Stimulated activated CD4-positive, alpha-beta T cell treated with anti-CD3 and anti-CD28 coated beads, Interleukin-4, amount 100 ng/mL, for 48 hours (primary cell): ENCODE data around the gene NOS3.

ENCODE experiments used
- DNase-seq, 2 donors: peaks; one replicate each; pipeline ENCODE4 v3.0.0-alpha.2; 2020; ENCODE audit warnings: low read depth in 2 of 2

The NOS3 gene

DNA sequence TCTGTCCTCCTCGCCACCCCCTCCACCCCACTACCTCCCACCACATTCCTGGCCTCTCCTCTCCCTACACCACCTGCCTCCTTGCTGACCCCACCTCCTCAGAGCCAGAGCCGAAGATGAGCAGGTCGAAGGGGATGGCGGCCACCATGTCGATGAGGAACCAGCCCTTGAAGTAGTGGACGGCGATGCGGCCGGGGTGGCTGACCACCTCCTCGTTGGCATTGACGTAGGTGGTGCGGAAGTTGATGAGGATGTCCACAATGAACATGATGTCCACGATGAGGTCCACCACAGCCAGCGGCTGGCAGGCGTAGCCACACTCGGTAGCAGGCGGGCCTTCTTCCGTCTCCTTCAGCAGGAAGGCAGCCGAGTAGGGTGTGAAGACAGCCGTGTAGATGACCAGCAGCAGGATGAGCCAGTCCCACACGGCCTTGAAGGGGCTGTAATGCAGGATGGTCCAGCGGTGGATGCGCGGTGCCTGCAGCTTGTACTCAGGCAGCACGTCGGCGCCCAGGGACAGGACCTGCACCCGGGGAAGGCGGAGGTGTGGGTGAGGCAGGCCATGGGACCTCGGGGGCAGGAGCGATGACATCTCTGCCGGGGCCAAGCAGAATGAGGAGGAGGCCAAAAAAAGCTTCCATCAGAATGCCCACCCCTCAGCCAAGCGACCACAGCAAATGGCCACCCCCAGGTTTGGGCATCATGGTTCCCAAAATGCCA lies 38.3 kb upstream of the NOS3 start:
- no peak for DNase-seq

DNA sequence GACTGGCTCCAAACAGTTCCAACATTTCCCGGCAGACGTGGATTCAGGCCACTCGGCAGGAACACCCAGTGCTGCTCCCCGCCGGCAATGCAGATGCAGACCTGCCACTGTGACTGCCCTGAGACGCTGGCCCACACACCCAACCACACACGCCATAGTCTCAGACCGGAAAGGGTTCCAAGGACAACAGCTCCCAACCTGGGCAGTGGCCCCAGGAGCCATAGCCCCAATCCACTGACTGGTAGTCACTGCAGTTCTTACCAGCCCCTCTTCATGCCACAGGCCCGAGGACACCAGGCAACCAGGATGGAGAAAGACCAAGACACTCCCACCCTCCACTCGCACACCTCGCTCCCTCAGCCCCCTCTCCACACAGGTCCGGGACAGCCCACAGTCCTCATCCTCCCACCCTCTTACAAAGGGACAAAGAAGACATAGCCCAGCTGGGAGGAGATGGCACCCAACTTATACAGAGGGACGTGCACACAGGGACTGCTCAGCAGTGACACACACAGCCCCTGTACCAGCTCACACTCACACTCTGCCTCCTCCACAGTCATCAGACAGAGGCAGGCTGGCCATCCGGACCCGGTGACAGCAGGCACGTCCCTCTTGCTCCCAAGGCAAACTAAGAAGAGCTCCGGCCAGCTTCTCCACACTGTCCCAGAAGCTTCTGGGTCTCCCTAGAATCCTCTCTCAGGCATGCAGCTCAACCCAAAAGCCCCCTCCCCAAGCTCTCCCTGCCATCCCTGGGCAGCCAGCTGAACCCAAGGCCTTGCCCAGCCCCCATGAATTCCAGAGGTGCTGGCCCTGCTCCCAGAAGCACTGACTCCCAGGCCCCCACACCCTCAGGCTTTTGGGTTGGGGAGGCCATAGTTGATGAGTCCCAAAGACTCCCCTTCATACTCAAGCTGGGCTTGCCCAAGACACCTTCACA lies 37.5 kb upstream of the NOS3 start:
- no peak for DNase-seq

DNA sequence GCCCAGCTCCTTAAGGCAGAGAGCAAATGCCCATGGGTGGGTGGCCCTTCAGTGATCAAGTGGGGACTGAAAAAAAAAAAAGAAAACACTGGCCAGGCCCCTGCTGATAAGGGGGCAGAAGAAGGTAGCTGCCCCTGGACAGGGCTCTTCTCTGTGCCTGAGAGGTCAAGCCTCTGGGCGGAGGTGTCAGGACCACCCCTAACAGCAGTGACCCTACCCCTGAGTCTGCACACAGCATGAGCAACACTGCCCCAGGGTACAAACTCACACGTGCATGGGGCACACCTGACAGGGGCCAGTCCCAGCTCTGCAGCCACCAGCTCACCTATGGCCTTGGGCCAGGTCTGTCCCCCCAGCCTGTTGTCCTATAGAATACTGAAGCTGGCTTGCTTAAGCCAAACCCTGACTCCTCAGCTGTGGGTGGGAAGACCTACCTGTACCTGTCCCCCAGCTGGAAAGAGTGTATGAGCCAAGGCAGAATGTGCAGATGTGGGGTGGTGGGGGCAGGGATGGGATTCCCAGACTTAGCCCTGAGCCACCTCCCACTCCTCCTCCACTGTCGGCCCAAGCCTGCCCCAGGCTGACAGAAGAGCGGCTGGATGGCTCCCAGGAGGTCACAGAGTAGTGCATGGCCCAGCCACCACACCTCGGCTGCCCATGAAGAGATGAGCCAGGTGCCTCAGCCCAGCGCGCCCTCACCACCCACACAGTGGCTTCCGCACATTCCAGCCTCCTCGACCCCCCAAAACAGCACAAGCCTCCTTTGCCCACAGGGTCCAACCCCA lies 36.4 kb upstream of the NOS3 start:
- no peak for DNase-seq

DNA sequence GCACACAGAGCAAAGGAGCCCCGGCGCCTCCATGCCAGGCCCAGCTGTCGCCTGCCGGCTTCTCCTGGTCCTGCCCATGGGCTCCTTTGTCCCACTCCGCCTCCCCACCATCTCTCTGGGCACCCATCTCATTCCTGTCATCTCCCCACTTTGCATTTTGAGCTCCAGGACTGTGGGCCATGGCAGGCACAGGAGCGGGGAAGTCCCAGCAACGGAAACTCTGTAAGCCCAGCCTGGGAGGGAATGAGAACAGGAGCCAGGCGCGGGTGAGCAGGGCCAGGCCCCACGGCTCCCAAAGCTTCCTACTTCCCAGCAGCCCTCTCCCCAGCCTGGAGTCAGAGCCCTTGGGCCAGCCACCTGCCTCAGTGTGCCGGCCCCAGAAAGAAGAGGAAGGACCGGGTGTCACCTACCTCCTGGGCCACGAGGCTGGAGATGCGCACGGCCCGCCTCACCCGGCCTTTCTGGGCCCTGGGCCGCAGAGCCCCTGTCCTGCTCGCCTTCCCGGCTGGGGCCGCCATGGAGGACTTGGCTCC lies 35.8 kb upstream of the NOS3 start:
- DNase-seq, result no peak

DNA sequence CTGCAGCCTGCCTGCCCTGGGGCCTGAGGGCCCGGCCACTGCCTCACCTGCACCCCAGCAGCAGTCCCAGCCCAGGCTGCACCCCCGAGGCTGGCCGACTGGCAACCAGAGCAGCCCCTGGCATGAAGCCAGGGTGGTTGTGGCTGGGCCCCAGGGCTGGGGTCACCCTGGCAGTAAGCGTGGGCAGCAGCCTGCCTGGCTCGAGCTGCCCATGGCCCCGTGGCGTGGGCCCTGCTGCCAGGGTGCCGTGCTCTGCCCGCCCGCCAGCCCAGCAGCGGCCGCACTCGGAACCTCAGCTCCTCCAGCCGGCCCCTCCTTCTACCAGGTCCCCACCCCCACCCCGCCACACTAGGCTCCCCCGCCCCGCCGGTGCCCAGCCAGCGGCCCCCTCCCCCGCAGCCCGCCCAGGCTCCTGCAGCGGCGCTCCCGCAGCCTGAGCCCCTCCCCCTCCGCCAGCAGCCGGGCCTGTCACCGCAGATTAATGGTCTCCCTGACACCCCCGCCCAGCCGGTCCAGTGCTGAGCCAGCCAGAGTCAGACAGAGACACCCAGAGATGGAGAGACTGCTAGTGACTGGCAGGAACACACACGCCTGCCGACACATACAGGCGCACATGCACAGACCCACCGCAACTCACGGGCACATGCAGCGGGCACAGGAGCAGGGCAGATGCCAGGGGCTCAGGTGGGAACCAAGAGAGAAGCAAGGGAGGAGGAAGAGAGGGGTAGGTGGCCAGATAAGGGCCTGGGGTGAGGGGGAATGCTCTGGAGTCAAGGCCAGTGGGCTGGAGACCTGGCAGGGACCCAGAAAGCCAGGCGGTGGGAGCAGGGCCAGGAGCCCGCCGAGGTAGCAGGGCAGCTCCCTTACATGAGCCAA lies 35.1 kb upstream of the NOS3 start:
- no peak for DNase-seq

DNA sequence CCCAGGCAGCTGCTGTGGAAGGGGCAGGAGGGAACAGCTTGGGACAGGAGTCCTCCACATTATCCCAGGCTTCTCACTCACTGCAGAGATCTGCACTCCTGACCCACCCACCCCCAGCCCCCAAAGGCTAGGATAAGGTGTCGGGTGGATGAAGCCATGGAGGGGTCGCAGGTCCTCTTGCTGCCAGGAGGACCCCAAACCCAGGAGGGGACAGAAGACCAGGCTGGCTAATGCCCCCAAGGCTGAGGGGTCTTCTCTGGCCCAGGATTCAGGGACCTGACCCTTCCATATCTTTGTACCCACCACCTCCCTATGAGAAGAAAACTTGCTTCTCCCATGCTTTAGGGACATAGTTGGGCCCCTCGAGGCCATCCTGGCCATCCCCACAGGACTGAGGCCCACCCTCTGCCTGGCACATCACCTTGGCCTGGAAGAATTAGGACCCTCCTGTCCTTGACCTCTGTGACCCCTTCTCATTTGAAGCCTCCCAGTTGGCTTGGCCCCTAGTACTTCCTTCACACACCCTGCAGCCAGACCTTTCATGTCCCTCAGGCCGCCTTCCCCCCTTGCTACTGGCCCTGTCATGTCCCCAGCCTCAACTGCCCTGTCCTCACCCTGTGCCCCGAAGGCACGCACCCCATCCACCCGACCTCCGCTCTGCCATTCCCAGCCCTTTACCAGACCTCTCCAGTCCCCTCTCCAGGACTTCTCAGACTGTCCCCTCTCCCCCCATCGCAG lies 34.3 kb upstream of the NOS3 start:
- no peak for DNase-seq

DNA sequence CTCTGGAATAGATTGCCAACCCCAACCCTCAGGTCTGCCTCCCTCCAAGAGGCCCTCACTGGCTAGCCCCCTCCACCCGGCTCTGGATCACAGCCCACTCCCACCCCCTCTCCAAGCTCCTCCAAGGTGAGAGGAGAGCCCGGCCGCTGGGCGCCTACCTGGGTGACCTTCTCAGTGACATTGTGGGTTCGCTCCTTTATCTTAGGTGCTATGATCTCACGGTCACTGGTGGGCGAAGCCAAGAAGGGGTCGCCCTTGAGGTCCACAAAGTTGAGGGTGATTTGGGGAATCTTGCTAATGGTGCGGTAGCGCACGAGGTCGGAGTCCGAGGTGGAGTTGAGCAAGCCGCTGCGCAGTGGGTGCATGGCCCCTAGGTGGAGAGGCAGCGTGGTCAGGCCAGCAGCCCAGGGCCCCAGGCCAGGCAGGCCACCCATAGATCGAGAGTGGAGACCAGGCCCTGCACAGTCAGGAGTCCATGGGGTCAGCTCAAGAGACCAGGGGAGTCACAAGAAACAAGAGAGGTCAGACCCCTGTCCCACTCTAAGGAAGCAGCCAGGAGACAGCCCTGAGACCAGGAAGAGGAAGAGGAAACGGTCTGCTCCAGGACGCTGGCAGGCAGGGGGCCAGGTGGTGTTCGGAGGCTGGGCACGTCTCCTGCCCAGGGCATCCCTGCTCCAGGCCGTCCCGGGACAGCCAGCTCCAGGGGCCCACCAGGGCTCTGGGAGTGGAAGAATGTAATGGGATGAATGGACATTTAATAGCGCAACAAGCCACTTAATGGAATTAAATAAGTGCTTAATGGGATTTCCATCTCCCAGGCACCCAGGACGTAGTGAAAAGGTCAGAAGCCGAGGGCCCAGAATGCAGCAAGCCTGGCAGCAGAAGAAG lies 33.4 kb upstream of the NOS3 start:
- no peak for DNase-seq

DNA sequence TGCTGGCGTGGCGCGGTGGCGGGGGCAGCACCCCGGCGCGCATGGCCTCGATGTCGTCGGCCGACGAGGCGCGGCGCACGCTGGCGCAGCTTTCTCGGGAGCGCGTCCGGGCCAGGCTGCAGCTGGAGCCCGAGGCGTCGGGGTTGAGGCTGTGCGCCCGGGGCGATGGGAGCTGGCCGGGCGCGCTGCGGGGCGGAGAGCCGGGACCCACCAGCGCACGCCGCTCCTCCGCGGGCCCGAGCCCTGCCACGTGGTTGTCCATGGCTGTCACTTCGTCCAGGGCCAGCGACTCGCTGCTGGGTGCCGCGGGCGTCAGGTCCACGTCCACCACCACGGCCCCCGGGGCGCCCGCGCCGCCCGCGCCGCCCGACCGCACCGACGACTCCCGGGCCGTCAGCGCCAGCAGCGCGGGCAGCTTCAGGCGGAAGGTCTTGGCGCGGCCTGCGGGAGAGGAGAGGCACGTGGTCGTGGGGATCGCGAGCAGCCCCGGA lies 32.7 kb upstream of the NOS3 start:
- DNase-seq, result no peak

DNA sequence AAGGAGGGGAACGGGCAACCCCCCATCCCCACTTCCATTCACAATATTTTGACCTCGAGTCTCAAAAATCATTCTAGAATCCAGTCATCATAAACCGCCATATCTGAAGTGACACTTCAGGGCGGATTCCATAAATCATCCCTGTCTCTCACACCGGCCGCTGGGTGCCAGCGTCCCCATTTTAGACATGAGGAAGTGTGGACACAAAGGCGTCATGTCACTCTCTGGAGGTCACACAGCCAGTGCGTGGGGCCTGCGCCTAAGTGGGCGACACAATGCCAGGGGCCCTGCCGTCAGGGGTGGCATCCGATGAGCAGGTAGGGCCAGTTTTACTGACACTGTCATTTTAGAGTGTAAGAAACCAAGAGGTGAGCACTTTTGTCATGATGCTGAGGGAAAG lies 32.2 kb upstream of the NOS3 start:
- no peak for DNase-seq

DNA sequence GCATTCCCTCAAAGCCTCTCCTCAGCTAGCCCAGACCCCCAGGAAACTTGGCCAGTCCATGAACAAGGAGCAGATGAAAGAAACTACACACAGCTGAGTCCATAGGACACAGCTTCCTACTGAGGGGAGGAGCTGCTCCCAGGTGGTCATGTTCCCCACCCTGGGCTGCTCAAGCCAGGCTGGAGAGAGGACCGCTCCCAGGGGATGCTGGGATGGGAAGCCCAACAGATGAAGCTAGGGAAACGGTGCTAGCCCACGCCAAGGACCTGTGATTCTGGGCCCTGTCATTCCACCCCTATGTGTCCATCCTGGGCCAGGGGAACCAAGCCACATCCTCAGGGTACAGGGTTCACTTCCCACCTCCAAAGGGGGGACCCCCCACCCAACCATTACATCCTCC lies 31.7 kb upstream of the NOS3 start:
- DNase-seq, result no peak

DNA sequence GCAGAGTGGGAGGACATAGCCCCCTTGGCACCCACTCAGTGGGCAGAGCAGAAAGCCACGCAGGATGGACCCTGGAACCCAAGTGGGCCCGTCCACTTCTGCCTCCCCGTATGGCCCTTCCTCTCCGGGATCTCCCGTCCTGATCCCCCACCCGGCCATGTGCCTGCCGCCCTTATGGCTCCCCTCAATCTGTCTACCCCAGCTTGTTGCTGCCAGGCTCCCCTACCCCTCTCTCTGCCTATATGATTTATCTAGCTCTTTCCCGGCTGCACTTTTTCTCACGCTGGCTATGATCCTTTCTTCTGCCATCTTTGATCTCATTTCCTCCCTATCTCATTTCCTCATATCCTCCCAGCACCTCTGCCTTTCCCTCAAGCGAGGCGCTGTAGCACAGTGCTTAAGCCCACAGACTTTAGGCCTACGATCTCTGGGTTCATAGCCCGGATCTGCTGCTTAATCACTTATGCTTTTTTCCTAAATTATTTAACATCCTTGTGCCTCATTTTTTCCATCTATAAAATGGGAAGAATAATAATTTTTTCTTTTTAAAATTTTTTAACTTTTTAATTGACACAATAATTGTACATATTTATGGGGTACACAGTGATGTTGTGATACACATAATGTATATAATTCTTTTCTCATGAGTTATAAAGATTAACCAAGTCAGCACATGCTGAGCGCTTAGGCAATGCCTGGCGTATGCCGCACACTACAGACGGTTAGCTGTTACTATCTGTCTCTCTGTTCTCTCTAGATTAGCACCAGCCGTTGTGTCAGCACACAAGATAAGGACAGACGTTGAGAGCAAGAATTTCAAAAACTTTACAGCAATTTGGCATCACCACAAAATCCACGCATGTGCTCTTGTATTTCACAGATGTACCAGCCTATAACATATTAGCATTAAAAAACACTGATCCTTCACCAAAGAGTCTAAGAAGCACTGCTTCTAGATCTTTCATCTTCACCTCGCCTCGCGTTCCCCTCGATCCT lies 30.8 kb upstream of the NOS3 start:
- DNase-seq, result no peak

DNA sequence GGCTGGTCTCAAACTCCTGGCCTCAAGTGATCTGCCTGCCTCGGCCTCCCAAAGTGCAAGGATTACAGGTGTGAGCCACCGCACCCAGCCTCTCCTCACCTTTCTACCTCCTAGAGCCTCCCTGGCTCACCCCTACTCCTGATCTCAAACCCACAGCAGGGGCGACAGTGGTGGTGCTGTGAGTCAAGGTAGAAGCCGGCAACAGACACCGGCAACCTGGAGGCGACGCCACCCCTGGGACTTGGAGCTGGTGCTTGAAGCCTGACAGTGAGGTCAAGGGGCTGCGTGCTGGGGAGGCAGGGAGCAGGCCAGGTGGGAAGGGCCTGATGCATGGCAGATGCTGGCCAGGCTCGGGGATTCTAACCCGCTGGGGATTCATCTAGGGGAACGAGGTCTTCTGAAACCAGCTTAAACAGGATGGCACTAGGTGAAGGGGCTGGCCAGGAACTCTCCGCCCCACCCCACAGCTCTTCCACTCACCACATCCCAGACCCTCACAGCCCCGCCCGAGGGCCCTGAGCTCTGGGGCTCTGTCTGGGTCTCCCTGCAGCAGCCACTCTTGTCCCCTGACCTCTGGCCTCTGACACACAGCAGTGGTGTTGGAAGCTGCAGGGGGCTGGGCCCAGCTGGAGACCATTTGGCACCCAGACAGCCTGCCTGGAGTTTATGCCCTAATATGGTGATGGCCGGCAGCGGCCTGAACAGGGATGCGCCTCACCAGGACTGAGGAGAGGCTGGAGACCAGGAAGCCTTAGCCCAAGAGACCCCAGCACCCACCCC lies 29.1 kb upstream of the NOS3 start:
- no peak for DNase-seq

DNA sequence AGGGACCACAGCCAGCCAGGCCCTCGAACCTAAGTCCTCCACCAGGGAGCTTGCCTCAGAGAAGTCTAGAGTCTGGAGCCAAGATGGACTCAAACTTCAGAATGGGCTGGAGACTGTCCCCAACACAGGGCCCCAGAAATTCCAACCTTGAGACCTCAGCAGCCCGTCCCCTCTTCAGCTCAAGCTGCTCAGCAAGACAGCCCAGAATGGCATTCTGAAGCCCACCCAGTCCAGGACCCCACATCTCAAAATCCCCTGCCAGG lies 28.6 kb upstream of the NOS3 start:
- no peak for DNase-seq

DNA sequence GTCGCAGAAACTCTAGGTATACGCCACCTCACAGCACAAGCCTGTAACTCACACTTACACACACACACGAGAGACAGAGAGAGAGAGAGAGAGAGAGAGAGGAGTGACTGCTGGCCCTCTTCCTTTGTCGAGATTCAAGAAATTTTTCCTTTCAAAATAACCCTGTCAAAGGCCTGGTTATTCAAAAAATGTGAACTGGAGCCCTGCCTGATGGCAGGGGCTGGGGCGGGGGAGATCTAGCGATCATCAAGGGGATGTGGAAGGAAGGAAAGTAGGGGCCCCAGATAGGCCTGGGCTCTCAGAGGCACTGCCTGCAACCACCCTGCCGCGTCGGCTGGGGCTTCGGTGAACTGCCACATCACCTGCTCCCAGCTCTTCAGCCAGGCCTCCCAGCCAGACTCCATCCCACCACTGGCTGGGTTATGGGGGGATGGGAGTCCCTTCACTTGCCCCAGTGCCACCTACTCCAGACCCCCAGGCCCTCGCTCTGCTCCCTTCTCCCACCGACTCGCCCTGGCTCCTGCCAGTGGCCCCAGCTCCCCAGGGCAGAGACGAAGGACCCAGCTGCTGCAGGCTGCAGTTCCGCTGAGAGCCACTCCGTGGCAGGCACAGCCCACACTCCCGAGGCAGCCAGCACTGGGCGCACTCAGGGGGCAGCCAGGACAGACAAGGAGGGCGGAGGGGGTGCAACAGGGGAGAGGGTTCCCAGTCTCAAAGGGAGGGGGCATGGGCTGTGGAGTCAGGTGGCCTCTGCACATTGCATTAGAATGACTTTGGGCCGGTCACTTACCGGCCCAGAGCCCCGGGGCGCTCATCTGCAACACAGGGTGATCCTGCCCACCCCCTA lies 28.0 kb upstream of the NOS3 start:
- DNase-seq, result no peak

DNA sequence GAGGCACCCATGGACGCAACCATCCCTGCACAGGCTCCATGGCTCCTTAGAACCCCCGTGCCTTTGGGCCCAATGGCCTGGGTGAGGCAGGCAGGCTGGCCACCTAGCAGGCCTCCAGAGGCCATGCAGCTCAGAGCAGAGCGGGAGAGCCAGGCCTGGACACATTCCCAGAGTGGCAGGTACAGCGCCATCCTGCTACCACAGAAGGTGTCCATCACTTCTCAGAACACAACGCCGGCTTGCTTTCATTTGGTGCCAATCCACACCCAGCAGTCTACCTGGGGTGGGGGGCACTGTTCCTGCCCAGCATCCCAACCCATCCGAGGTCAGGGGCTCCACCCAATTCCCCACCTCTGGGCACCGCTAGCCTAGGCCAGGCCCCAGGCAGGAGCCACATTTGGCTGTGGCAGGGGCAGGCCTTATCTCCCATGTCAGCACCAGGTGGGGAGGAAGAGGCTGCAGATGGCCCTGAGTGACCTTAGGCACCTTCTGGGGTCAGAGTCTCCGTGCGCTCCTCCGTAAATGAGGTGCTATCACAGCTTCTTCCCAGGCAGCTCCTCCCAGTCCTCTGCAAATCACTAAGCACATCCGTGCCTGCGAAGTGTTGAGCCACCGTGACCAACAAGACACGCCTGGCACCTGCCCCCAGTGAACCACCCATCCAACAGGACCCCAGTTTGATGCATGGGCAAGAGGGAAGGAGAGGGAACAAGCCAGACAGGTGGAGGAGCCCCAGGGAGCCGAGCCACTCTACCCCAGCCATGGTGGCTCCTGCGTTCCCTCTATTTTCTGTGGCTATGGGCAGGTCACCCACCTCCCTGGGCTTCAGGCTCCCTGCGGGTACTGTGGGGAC lies 26.9 kb upstream of the NOS3 start:
- DNase-seq, result no peak
